ENCODE data around the gene DCC. TPM values are rescaled to one million over a fixed set of nuclear protein-coding genes. Genes with fewer than 3 reads are reported as not detected.

The DCC gene
- total and polyA plus RNA-seq, 2 of the 8 experiments (the other 6 are each of a cell fraction or from before 2014, with no cell fraction given), result 0.14 to 1.4 TPM

GRCh38 chr18:52615943-52616342, 275.9 kb downstream of the DCC start:
- Histone ChIP-seq H3K56ac (replicated peaks; ENCODE audit: insufficient read length, low read depth, low read length) (no peak overlapping the region), H3K9ac (replicated peaks in 1 of 4; ENCODE audit: extremely low read depth in 1 of 4, low read depth in 3 of 4, low read length in 3 of 4) (no peak overlapping the region), H4K91ac (replicated peaks; ENCODE audit: insufficient read length, low read length) (no peak overlapping the region), H3K79me1 (ENCODE audit: low read depth, low read length) (no peaks in the 10 kb centered on the region), H2BK120ac (replicated peaks; ENCODE audit: low read depth, low read length) (no peak overlapping the region), H3K4me1 (replicated peaks in 1 of 4; ENCODE audit: control insufficient read depth in 3 of 4, insufficient read depth in 4 of 4, low read length in 3 of 4) (0 out of 7 replicates have a peak, but pooled peaks cover 0 to 2% (median 0%) of the 10 kb centered on the region in 4 experiments), H2BK20ac (ENCODE audit: low read length) (no peak overlapping the region), H3K79me2 (ENCODE audit: control insufficient read depth in 1 of 2, insufficient read depth in 2 of 2, low read length in 2 of 2) (no peaks in the 10 kb centered on the region), H3K27me3 (replicated peaks in 1 of 4; ENCODE audit: control insufficient read depth in 3 of 4, extremely low read depth in 1 of 4, insufficient read depth in 3 of 4, low read length in 3 of 4) (no peaks in the 10 kb centered on the region), H4K20me1 (replicated peaks in 1 of 2; ENCODE audit: control insufficient read depth in 1 of 2, insufficient read depth in 2 of 2, low read length in 2 of 2) (no peaks in the 10 kb centered on the region), H3K9me3 (ENCODE audit: insufficient read depth in 2 of 2, low read depth in 1 of 2, low read length in 1 of 2) (no peaks in the 10 kb centered on the region), H2AFZ (ENCODE audit: low read length) (no peak overlapping the region), H3K14ac (ENCODE audit: insufficient read length) (no peak overlapping the region), H3K36me3 (ENCODE audit: control insufficient read depth in 2 of 4, insufficient read depth in 4 of 4, low read length in 3 of 4) (no peaks in the 10 kb centered on the region), H2AK5ac (ENCODE audit: low read depth, low read length) (no peak overlapping the region), H3K23ac (ENCODE audit: insufficient read length) (no peak overlapping the region), H4K8ac (ENCODE audit: extremely low read depth, insufficient read depth, low read length) (no peak overlapping the region), H3K27ac (ENCODE audit: low read depth, low read length) (no peak overlapping the region), H4K5ac (ENCODE audit: insufficient read length, low read depth, low read length) (no peak overlapping the region), H2BK12ac (ENCODE audit: low read depth, low read length) (no peak overlapping the region), H3K23me2 (ENCODE audit: low read depth, low read length) (no peaks in the 10 kb centered on the region), H3K4ac (replicated peaks; ENCODE audit: insufficient read length, low read depth, low read length) (no peak overlapping the region), H3K4me2 (ENCODE audit: insufficient read depth in 1 of 2, low read depth in 2 of 2, low read length in 2 of 2) (no peak overlapping the region), H3K4me3 (ENCODE audit: extremely low read depth in 1 of 4, insufficient read depth in 2 of 4, low read depth in 3 of 4, low read length in 4 of 4) (no peak overlapping the region), H2BK15ac (ENCODE audit: low read length) (no peak overlapping the region), H3K18ac (ENCODE audit: extremely low read depth, low read length) (no peak overlapping the region), H2BK5ac (ENCODE audit: low read depth, low read length) (no peak overlapping the region)
- ChIA-PET CTCF (ENCODE audit: partially characterized antibody) (interaction anchor here (1.1 kb wide), 1 partner anchor 11 kb away, joined by 3 read pairs; no protein-coding TSS in a partner anchor), POLR2A (ENCODE audit: partially characterized antibody) (no interaction called here)
- 97% methylated on average over 3 of the region's 3 CpGs; no CpG with 5 or more reads in 1 of the 2 experiments for WGBS, 2 experiments (ENCODE audit: extremely low coverage in 1 of 2, insufficient coverage in 1 of 2, insufficient read length in 1 of 2, insufficient replicate concordance in 2 of 2, low coverage in 1 of 2, low lambda C conversion rate in 2 of 2, missing lambda C conversion rate in 1 of 2)
- TF ChIP-seq CBX8 (IDR thresholded peaks at IDR 0.05; ENCODE audit: borderline replicate concordance, low read depth, low read length) (no peak), HDAC6 (IDR thresholded peaks at IDR 0.05; ENCODE audit: low read depth, low read length) (no peak), SAP30 (IDR thresholded peaks at IDR 0.05; ENCODE audit: insufficient read depth, insufficient replicate concordance, low read length) (no peak), EP300 (IDR thresholded peaks at IDR 0.05; ENCODE audit: borderline replicate concordance in 1 of 2, low read depth in 2 of 2, low read length in 2 of 2) (no peak), SP1 (IDR thresholded peaks at IDR 0.05; ENCODE audit: low read depth, low read length) (no peak)
- DNase-seq (ENCODE audit: low read depth in 1 of 2, low spot score in 2 of 2) (no peak), FAIRE-seq (no peak)

Measured in H1 (cell line).